Thoracic aorta (tissue), 2 donors: ENCODE measurements around the gene SMYD2. TPM values are rescaled to one million over a fixed set of nuclear protein-coding genes. Genes with fewer than 3 reads are reported as not detected.

ENCODE experiments used
- ATAC-seq: fragments of 150-250 bp; one replicate; pipeline ENCODE4 v1.8.0; 2017; ENCODE audit warnings: low read depth; ENCODE audit not compliant: insufficient number of reproducible peaks, low FRiP score
- DNase-seq: peaks from one replicate; pipeline ENCODE4 v3.0.0-alpha.2; 2020; ENCODE audit warnings: low spot score
- H3K27ac ChIP-seq, 2 donors: fragments of 200-600 bp; sonication (generic); 1 replicate in 1 of 2; 2 replicates in 1 of 2; pipeline ENCODE4 v1.5.1; 2016; ENCODE audit warnings: mild to moderate bottlenecking in 2 of 2, moderate library complexity in 2 of 2
- H3K27me3 ChIP-seq: fragments of 200-600 bp; sonication (generic); replicated peaks from 2 replicates; pipeline ENCODE4 v1.6.0; 2016; ENCODE audit warnings: mild to moderate bottlenecking; ENCODE audit not compliant: insufficient read depth
- H3K36me3 ChIP-seq: fragments of 200-600 bp; sonication (generic); one replicate; pipeline ENCODE4 v1.5.1; 2016
- H3K4me1 ChIP-seq, 2 donors: fragments of 200-600 bp; sonication (generic); 1 replicate in 1 of 2; 2 replicates in 1 of 2; pipeline versions ENCODE4 v1.5.1 to v1.6.0; 2016; ENCODE audit warnings: low read depth in 2 of 2, mild to moderate bottlenecking in 1 of 2; ENCODE audit not compliant: control insufficient read depth in 1 of 2
- H3K4me3 ChIP-seq: fragments of 200-600 bp; sonication (generic); 2 replicates; pipeline ENCODE4 v1.5.1; 2016; ENCODE audit warnings: mild to moderate bottlenecking
- H3K9me3 ChIP-seq: fragments of 200-600 bp; sonication (generic); 2 replicates; pipeline ENCODE4 v1.5.1; 2016
- CTCF ChIP-seq: fragments of 200-600 bp; sonication (generic); IDR thresholded peaks from one replicate; pipeline ENCODE4 v1.5.1; 2019; ENCODE audit warnings: antibody characterized with exemption
- total RNA-seq, 2 donors: library from RNA; depleted of rRNA; stranded (reverse); fragments of >200 nt; gene quantifications; one replicate each; pipeline versions ENCODE4 v1.1.0 to v1.2.3, GENCODE V29; 2016

Gene SMYD2
- total RNA-seq, 2 donors from 2014 or later: 10.9 to 13.4 TPM

DNA sequence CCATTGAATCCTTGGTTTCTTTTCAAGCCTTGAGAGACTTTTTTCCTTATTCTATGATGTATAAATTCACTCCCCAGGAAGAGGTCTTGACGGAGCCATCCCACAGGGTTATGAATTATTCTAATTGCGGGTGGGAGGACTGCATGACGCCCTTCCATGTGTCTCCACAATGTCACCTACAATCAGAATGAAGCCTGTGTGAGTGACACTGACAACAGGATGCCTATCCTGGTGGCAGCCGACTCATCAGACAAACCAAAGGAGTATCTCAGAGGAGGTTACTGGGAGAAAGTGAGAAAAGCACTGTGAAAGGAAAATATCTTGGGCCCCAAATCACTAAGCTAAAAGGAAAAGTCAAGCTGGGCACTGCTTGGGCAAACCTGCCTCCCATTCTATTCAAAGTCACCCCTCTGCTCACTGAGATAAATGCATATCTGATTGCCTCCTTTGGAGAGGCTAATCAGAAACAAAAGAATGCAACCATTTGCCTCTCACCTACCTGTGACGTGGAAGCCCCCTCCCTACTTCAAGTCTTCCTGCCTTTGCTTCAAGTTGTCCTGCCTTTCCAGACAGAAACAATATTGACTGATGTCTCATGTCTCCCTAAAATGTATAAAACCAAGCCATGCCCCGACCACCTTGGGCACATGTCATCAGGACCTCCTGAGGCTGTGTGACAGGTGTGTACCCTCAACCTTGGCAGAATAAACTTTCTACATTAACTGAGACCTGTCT is 98.4 kb downstream of the SMYD2 start:
- H3K27ac ChIP-seq: no peak overlapping the region

DNA sequence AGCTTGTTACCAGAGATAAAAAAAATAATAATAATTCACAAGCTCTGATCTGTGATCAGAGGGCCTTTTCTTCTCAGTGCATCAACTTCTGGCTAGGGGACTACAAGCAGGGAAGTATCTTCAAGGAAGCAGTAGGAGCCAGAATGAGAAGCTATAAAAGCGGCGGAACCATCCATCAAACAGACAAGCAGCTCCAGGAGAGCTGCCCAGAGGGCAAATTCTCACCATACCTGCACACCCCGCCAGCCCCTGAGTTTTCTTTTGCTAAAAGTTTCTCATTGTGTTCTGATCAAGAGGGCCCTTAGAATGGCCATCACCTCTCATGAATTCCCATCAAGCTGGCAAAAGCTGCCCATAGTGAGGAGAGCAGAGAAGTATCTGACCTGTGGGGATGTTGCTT is 99.4 kb downstream of the SMYD2 start:
- ATAC-seq (no peak), DNase-seq (no peak)
- Histone ChIP-seq H3K27me3 (no peaks in the 10 kb centered on the region), H3K4me1 (peaks cover 12% of the 10 kb centered on the region in 2 donors), H3K27ac (no peak overlapping the region), H3K4me3 (no peak overlapping the region), H3K36me3 (peaks cover 17% of the 10 kb centered on the region), H3K9me3 (no peaks in the 10 kb centered on the region)
- no peak for TF ChIP-seq CTCF

More for the DNA sequence above, 98.4 kb downstream of the SMYD2 start:
- H3K27me3 ChIP-seq: no peaks in the 10 kb centered on the region
- no peak for TF ChIP-seq CTCF
- peaks cover 12% of the 10 kb centered on the region in 2 donors for H3K4me1 ChIP-seq
- ATAC-seq (no peak), DNase-seq (no peak)
- H3K36me3 ChIP-seq: peaks cover 16% of the 10 kb centered on the region
- H3K9me3 ChIP-seq: no peaks in the 10 kb centered on the region
- no peak overlapping the region for H3K4me3 ChIP-seq

DNA sequence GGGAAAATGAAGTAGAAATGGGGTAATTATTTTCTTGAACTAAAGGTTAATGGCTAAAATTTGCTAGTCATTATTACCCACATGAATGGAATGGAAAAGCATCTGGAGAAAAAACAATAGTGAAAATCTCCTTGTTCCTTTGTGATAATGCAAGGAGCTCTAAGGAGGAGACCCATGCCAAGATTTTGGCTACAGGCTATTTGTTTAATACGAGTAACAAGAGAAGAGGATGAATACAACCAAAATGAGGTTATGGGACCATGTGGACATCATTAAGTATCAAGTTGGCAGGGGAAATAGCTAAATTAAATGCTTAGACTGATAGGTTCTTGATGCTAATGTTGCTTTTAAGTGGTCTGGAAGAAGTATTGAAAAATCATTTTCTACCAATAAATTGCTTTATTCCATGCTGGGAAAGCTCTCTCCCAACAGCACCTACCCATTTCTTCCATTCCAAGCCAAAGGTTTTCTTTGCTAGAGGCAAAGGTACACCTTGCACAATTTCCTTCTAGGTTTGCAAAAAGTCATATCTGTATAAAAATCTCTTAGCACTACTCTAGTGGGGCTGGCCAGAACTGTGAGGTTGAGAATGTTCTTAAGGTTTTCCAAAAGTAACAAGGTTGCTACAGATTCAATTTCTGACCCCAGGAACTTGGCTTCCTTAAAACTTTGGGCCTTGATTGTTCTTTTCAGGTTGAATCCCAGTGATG is 100.2 kb downstream of the SMYD2 start:
- no peak for TF ChIP-seq CTCF
- Histone ChIP-seq H3K27ac (no peak overlapping the region), H3K4me1 (peaks cover 12% of the 10 kb centered on the region in 2 donors), H3K4me3 (no peak overlapping the region), H3K9me3 (no peaks in the 10 kb centered on the region), H3K27me3 (no peaks in the 10 kb centered on the region), H3K36me3 (peaks cover 13% of the 10 kb centered on the region)
- DNase-seq (no peak), ATAC-seq (no peak)

- DNase-seq (no peak), ATAC-seq (no peak)
- Histone ChIP-seq H3K4me1 (peaks cover 0 to under 1% of the 10 kb centered on the region in 2 donors), H3K36me3 (peaks cover 13% of the 10 kb centered on the region), H3K27ac (no peak overlapping the region), H3K9me3 (no peaks in the 10 kb centered on the region), H3K4me3 (no peak overlapping the region), H3K27me3 (no peaks in the 10 kb centered on the region)
- no peak for TF ChIP-seq CTCF
These were observed 102.7 kb downstream of the SMYD2 start for GRCh38 chr1:214383381-214384372.
